HG03460 (cell line): ENCODE results near the gene KRT77.

Source experiments
- ATAC-seq: cut with Tn5 transposase; IDR thresholded peaks from one replicate; pipeline ENCODE4 v1.9.1; 2021; ENCODE audit not compliant: unreplicated experiment

KRT77 gene

GRCh38 chr12:52694151-52694550, 9.2 kb downstream of the KRT77 start:
- no peak for ATAC-seq

GRCh38 chr12:52693261-52693660, 10.1 kb downstream of the KRT77 start:
- ATAC-seq, result no peak

GRCh38 chr12:52692254-52692653, 11.1 kb downstream of the KRT77 start:
- ATAC-seq, result no peak

GRCh38 chr12:52691841-52692150, 11.5 kb downstream of the KRT77 start:
- no peak for ATAC-seq

DNA sequence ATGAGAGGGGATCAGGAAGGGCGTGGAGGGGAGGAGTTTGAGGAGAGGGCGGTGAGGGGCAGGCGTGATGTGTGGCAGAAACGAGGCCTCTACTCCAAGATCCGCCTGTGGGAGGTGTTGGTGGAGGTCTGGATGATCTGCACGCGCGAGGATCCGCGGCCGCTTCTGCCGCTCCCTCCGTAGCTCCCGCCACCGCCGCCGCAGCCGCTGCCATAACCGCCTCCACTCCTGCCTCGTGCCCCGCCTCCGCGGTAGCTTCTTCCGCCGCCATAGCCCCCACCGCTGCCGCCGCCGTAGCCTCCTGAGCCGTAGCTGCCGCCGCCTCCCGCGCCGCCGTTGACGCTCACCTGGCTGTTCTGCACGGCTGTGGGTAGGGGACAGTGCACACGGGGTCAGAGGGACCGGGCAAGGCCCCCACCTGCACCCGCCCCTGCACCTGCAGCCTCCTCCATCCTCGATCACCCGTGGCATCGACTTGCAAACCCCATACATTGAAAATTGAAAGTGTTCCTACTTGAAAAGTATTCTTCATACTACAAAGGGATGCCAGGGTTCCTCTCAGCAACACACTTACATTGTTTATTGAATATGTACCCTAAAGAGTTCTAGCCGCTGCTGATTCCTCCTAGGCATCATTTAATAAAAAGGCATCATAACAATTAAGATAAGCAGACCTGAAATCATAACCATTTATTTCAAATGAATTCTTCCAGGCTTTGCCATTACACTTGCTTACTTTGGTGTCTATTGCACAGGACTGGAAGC, 12.1 kb downstream of the KRT77 start:
- no peak for ATAC-seq

- ATAC-seq, result no peak
These were observed 12.8 kb downstream of the KRT77 start for GRCh38 chr12:52690351-52691075.

DNA sequence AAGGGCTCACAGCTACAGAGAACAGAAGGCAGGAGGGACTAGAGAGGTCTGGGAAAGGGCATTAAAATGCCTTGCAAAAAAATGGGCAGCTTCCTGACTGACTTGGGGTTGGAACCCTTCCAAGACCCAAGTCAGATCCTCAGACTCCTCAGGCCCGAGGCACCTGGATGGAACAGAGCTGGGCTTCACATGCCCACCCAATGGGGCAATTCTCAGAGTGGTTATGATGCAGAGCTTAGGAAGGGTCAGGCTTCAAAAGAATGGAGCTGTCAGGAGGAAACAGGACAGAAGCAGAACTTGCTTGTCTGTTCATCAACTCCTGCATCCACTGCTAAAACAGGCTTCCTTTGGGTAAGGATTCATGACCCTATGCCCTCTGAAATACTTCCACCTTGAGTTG, 13.4 kb downstream of the KRT77 start:
- ATAC-seq, result no peak

DNA sequence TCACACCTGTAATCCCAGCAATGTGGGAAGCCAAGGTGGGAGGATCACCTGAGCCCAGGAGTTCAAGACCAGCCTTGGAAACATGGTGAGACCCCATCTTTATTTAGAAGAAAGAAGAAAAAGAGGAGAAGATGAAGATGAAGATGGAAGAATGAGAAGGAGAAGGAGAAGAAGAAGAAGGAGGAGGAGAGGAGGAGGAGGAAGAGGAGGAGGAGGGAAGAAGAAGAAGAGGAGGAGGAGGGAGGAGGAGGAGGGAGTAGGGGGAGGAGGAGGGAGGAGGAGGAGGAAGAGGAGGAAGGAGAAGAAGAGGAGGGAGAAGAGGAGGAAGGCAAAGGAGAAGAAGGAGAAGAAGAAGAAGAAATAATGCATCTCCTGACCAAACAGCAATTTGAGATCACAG, 14.1 kb downstream of the KRT77 start:
- ATAC-seq, result no peak

- ATAC-seq, result no peak
These were observed 14.8 kb downstream of the KRT77 start for GRCh38 chr12:52688481-52688880.

- no peak for ATAC-seq
These were observed 15.6 kb downstream of the KRT77 start for GRCh38 chr12:52687497-52688385.

DNA sequence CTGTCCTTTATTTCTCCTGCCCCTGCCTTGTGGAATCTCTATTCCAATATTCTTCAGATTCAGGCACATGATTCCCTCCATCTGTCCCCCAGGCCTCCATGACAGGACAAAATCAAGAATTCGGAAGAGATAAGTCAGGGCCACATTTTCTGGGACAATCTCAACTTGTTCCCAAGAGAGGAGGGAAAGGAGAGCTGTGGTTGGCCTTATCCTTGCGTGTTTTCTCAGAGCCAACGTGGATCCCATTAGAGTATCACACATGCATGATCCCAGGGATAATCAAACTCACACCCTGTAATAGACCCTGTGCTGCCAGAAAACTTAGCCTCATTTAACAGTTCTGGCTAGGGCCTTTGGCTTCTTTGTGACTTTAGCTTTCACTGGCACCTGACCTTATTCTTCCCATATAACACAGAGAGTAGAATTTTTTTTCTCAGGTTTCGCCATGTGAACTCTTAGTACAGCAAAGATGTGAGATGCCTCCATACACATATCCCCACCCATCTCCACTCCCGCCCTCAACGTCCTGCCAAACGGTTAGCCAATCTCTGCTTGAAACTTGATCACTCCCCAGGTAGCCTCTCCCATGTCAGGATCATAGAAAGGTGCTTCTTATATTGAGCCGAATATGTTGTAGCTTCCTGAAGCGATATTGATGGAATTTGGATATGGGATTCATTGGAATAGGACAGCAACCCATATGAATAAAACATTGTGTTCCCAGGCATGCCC, 16.4 kb downstream of the KRT77 start:
- no peak for ATAC-seq

DNA sequence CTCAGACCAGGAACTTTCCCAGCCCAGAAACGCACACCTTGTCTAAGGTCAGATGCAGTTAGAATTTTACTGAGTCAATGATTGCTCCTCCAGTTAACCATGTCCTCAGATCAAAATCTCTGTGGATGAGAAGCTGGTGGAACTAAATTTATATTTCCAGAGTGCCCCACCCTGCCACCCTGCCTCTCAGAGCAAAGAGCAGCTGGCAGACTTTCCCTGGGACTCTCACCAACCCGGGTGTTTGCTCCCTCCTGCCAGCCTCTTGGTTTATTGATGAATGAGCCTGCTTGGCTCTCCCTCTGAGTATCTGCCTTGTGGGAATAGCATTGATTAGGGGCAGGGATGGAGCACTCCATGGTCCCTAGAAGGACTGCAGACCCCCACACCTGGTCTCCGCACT, 17.3 kb downstream of the KRT77 start:
- no peak for ATAC-seq

GRCh38 chr12:52685406-52685890, 17.9 kb downstream of the KRT77 start:
- ATAC-seq, result no peak

DNA sequence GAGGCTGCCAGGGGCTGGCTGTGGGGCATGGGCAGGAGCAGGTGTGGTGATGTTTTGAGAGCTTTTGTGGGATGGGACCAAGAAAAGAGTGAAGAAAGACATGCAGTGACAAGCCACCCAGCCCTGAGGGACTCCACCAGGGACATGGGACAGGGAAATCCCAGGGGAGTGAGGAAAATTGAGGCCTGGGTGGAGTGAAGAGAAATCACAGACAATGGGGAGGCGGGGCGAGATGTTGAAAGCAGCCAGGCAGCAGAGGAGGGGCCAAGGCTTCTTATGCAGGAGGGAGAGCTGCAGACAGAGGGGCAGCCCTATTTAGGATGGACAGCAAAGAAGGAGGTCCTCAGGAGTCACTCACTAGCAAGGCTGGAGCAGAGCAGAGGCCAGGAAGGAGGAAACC, 18.9 kb downstream of the KRT77 start:
- no peak for ATAC-seq

DNA sequence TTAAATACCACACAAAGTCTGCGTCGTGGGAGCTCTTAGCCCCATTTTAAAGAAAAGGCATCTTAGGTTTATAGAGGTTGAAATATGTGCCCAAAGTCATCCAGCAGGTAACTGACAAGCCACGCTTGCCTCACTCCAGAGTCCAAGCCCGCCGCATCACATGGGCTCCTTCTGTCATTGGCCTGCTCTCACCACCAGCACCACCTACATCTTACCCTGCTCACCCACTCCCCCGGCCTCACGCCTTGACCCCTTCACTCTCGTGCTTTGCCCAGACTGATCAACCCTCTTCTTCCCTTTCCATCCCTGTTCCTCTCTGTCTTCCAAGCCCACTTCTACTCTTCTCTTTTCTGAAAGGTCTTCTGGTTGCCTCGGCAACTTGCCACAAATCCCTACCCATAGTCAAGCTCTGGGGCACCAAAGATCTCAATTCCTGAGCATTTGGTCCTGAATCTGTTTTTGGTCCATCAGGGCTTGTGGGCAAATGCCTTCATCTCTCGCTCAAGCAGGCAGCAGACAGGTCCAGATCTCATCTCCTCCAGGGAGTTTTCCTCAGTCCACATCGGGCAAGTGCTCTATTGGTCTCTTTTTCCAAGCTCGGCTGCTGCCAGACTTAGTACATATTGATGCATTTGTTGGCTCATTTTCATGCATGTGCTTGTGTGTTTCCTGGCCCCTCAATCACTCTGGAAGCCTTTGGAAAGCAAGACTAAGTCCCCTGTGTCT, 19.6 kb downstream of the KRT77 start:
- ATAC-seq, result no peak

DNA sequence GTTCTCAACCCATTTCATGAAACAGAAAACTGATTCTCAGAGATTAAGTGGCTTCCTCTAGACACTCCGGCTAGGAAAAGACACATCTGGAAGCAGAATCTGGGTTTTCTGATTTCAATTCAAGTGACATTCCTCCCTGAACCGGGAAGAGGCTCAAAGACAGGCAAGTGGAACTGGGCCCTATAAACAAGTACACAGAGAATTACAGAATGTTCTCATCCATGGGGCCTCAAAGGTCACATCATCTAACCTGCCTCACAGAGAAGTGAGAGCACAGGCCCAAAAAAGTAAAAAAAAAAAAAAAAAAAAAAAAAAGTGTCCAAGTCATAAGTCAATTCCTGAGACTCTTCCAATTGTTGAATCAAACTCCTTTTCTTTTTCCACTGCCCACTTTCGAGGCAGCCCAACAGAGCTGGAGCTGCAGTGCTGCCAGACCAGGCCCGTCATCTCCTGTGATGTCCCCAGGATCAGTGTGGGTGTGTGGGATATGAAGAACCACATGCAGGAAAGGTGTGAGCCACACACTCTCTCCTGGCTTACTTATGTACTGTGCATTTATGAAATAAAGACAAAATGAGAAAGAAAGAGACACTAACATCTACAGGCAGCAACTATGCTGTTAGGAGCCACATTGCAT, 20.3 kb downstream of the KRT77 start:
- ATAC-seq, result no peak

- no peak for ATAC-seq
These were observed 21.0 kb downstream of the KRT77 start for GRCh38 chr12:52682381-52682660.

GRCh38 chr12:52681526-52682380, 21.6 kb downstream of the KRT77 start:
- no peak for ATAC-seq

DNA sequence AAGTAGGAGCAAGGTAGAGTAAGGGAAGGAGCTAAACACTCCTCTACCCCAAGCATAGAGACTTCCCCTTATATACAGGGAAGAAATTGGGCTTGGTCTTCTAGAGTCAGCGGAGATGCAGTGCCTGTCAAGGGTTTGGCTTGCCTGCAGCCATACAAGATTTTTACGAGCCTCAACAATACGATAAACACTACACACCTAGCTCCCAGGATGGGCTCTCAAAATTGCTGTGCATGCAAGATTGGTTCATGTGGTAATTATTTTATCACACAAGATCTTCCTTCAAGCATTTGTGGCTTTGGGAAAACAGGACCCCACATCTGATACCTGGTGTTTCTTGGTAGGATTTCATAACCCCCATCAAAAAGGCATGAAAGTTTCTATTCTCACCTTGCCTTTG, 23.0 kb downstream of the KRT77 start, which contains the start of gene KRT1:
Gene KRT1, minus strand, starts transcription at position 45 of the 400 bp plus-strand sequence. CDS start 59 bp downstream, outside the sequence.
- no peak for ATAC-seq
